Spleen (tissue), 11 donors: ENCODE data around the gene GLG1. TPM values are rescaled to one million over a fixed set of nuclear protein-coding genes. Genes with fewer than 3 reads are reported as not detected.

ENCODE experiments used
- DNase-seq: peaks from one replicate; pipeline ENCODE4 v3.0.0-alpha.2; 2020
- H3K27ac ChIP-seq, 8 donors: fragments of 200-600 bp; sonication (generic) in 7 of 8; 1 replicate in 4 of 8; 2 replicates in 4 of 8; pipeline versions ENCODE4 v1.5.0 to v1.8.0; 2016 to 2021; ENCODE audit warnings: inconsistent platforms in 4 of 8, mild to moderate bottlenecking in 4 of 8, moderate library complexity in 1 of 8
- H3K27me3 ChIP-seq, 7 donors: fragments of 200-600 bp; sonication (generic) in 6 of 7; replicated peaks in 1 of 7; 1 replicate in 4 of 7; 2 replicates in 3 of 7; pipeline versions ENCODE4 v1.5.0 to v1.8.0; 2016 to 2021; ENCODE audit warnings: inconsistent platforms in 3 of 7, mild to moderate bottlenecking in 1 of 7
- H3K36me3 ChIP-seq, 6 donors: fragments of 200-600 bp; sonication (generic) in 5 of 6; 1 replicate in 4 of 6; 2 replicates in 2 of 6; pipeline versions ENCODE4 v1.5.0 to v1.8.0; 2016 to 2021; ENCODE audit warnings: inconsistent platforms in 2 of 6
- H3K4me1 ChIP-seq, 6 donors: fragments of 200-600 bp; sonication (generic) in 5 of 6; 1 replicate in 3 of 6; 2 replicates in 3 of 6; pipeline versions ENCODE4 v1.5.0 to v1.8.0; 2016 to 2021; ENCODE audit warnings: inconsistent platforms in 3 of 6
- H3K4me3 ChIP-seq, 8 donors: fragments of 200-600 bp; sonication (generic) in 7 of 8; 1 replicate in 4 of 8; 2 replicates in 4 of 8; pipeline versions ENCODE4 v1.5.0 to v1.8.0; 2016 to 2021; ENCODE audit warnings: inconsistent platforms in 4 of 8, mild to moderate bottlenecking in 4 of 8, moderate library complexity in 2 of 8
- H3K9me3 ChIP-seq, 8 donors: fragments of 200-600 bp; sonication (generic) in 7 of 8; 1 replicate in 4 of 8; 2 replicates in 4 of 8; pipeline versions ENCODE4 v1.5.0 to v1.8.0; 2016 to 2021; ENCODE audit warnings: inconsistent platforms in 4 of 8
- POLR2A ChIP-seq, 3 donors: fragments of 450-650 bp; IDR thresholded peaks; one replicate each; pipeline ENCODE4 v1.5.1; 2017; ENCODE audit warnings: antibody characterized with exemption in 3 of 3, mild to moderate bottlenecking in 1 of 3
- POLR2AphosphoS5 ChIP-seq, 3 donors: sonication (generic); formaldehyde crosslinking; IDR thresholded peaks; one replicate each; pipeline ENCODE4 v1.5.1; 2017; ENCODE audit warnings: antibody characterized with exemption in 3 of 3
- WGBS, 5 donors: extraction: QIAGEN DNeasy Blood & Tissue Kit in 3 of 5; methylation state at CpG; one replicate each; pipeline versions ENCODE4 v1.1.5 to v1.1.7; 2013 to 2018; 5-methylcytosine and 5-hydroxymethylcytosine counted together
- intact Hi-C: fragments of 100-400 bp; cut with DNase I; formaldehyde crosslinking; loops from one replicate; pipeline ENCODE4 v1.15.0; 2023; ENCODE audit warnings: low total_unique reads
- polyA plus RNA-seq, 3 donors: library from polyadenylated mRNA; stranded (reverse); fragments of 200-250 nt; gene quantifications; one replicate each; pipeline ENCODE4 v1.2.1, GENCODE V29; 2013
- total RNA-seq, 7 donors: library from RNA; depleted of rRNA in 3 of 7; stranded (reverse); fragments of >200 nt in 3 of 7; fragmentation: NEBNext Ultra II Directional in 4 of 7; extraction: Animal tissue kit (Norgen Biotek cat#: 25700) in 4 of 7; gene quantifications; one replicate each; pipeline versions ENCODE4 v1.1.0 to v1.2.1, GENCODE V29; 2016 to 2021
- TF ChIP-seq, protein P1 (sequence below), 11 experiments: fragments of 200-600 bp in 7 of 11; fragments of 450-650 bp in 4 of 11; sonication (generic) in 4 of 11; IDR thresholded peaks in 8 of 11; conservative IDR thresholded peaks in 3 of 11; 1 replicate in 7 of 11; 2 replicates in 4 of 11; pipeline versions ENCODE4 v1.4.0 to v1.8.0; 2016 to 2021; ENCODE audit warnings: antibody characterized with exemption in 11 of 11, inconsistent platforms in 4 of 11, mild to moderate bottlenecking in 1 of 11
- donor health status: healthy with polysubstance abuse.
- donor health status: DM: no; HTN: no; CAD: no; lungs with moderate emphysema.
- donor health status: DM: no; HTN: no; CAD: no.
- donor health status: Bipolar disorder and iron deficiency.
- donor health status: healthy.
- donor health status: DM: no; HTN: no; CAD: no.
- donor health status: DM: yes; HTN: yes; CAD: no.

GLG1 gene
- total and polyA plus RNA-seq, 10 donors = 14.6 to 124 (median 101) TPM

GRCh38 chr16:74605332-74605731, 1.6 kb downstream of the GLG1 start:
- intact Hi-C loops = no loop called here
- 58 to 73% (median 64%) methylated on average over 6 of the region's 6 CpGs for WGBS, 5 donors
- Histone ChIP-seq H3K4me3 (peak overlapping the region in 6 of 8 donors; percentile 76 to 96 (median 94)), H3K36me3 (no peaks in the 10 kb centered on the region), H3K4me1 (peaks cover 30 to 74% (median 64%) of the 10 kb centered on the region in 6 donors), H3K27me3 (no peaks in the 10 kb centered on the region), H3K9me3 (no peaks in the 10 kb centered on the region), H3K27ac (peak overlapping the region in 5 of 8 donors; percentile 94 to 99 (median 98))
- no peak for DNase-seq
- TF ChIP-seq POLR2AphosphoS5 (IDR thresholded peaks at IDR 0.05) (no peak), POLR2A (IDR thresholded peaks at IDR 0.05) (no peak)
- TF ChIP-seq, protein P1, sequence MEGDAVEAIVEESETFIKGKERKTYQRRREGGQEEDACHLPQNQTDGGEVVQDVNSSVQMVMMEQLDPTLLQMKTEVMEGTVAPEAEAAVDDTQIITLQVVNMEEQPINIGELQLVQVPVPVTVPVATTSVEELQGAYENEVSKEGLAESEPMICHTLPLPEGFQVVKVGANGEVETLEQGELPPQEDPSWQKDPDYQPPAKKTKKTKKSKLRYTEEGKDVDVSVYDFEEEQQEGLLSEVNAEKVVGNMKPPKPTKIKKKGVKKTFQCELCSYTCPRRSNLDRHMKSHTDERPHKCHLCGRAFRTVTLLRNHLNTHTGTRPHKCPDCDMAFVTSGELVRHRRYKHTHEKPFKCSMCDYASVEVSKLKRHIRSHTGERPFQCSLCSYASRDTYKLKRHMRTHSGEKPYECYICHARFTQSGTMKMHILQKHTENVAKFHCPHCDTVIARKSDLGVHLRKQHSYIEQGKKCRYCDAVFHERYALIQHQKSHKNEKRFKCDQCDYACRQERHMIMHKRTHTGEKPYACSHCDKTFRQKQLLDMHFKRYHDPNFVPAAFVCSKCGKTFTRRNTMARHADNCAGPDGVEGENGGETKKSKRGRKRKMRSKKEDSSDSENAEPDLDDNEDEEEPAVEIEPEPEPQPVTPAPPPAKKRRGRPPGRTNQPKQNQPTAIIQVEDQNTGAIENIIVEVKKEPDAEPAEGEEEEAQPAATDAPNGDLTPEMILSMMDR (IDR thresholded peaks at IDR 0.05 in 8 of 11, conservative IDR thresholded peaks at IDR 0.05 in 3 of 11) = no peak

DNA sequence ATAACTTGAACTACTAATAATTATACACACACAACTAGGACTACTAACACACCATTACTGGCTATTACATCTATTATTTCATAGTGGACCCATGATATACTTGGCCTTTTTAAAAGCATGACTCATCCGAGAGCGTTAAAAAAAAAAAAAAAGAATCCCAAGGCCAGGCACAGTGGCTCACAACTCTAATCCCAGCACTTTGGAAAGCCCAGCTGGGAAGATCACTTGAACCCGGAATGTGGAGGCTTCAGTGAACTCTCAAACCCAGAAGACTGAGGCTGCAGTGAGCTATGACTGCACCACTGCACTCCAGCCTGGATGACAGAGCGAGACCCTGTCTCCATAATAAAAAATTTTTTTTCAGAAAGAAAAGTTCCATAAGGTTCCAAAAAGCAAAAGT, 3.1 kb downstream of the GLG1 start:
- peaks cover 30 to 89% (median 68%) of the 10 kb centered on the region in 6 donors for H3K4me1 ChIP-seq

DNA sequence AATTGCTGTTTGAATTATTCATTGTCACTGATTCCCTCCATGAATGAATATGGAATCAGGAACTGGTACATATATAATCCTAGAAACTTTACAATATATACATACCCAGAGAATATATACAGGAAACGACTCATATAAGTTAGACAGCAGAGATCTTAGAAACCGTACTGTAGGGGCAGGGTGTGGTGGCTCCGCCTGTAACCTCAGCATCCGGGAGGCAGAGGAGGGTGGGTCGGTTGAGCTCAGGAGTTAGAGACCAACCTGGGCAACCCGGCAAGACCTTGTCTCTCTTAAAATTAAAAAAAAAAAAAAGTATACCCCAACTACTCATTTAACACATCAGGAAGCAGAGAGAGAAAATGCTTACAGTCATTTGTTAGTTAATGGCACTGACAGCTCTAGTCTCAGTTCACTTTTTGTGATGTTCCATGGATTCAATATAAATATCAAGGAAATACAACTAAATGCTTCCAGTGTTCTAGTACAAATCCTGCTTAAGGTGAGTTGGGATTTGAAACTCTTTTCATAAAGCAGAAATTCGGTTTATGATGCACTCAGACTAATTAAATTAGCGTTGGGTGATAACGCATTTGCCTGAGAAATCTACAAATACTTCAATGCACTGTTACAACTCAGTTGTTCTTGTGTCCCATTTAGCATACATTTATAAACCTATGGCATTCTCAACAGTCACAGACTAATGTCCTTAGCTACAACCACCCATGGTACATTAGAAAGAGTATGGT, 5.6 kb downstream of the GLG1 start:
- Histone ChIP-seq H3K9me3 (no peaks in the 10 kb centered on the region), H3K27ac (peak overlapping the region in 4 of 8 donors; percentile 33 to 68 (median 46)), H3K4me3 (no peak overlapping the region), H3K27me3 (no peaks in the 10 kb centered on the region), H3K36me3 (peaks cover 0 to 23% (median 2%) of the 10 kb centered on the region in 6 donors), H3K4me1 (peaks cover 27 to 81% (median 59%) of the 10 kb centered on the region in 6 donors)
- no peak for TF ChIP-seq POLR2AphosphoS5 (IDR thresholded peaks at IDR 0.05)
- TF ChIP-seq, protein P1 (IDR thresholded peaks at IDR 0.05 in 8 of 11, conservative IDR thresholded peaks at IDR 0.05 in 3 of 11) = no peak
- TF ChIP-seq POLR2A (IDR thresholded peaks at IDR 0.05) = no peak
- WGBS, 5 donors = 40 to 47% (median 42%) methylated on average over 9 of the region's 9 CpGs
- DNase-seq = peak; percentile 77
- intact Hi-C loops = no loop called here

More for the DNA sequence above, 3.1 kb downstream of the GLG1 start:
- WGBS, 5 donors = 65 to 86% (median 83%) methylated on average over 4 of the region's 4 CpGs
- Histone ChIP-seq H3K27ac (no peak overlapping the region), H3K36me3 (no peaks in the 10 kb centered on the region), H3K4me3 (peak overlapping the region in 1 of 8 donors; percentile 95), H3K27me3 (no peaks in the 10 kb centered on the region), H3K9me3 (no peaks in the 10 kb centered on the region)
- no peak for DNase-seq
- intact Hi-C loops = no loop called here
- TF ChIP-seq, protein P1 (IDR thresholded peaks at IDR 0.05 in 8 of 11, conservative IDR thresholded peaks at IDR 0.05 in 3 of 11) = no peak
- TF ChIP-seq POLR2AphosphoS5 (IDR thresholded peaks at IDR 0.05) (no peak), POLR2A (IDR thresholded peaks at IDR 0.05) (no peak)

DNA sequence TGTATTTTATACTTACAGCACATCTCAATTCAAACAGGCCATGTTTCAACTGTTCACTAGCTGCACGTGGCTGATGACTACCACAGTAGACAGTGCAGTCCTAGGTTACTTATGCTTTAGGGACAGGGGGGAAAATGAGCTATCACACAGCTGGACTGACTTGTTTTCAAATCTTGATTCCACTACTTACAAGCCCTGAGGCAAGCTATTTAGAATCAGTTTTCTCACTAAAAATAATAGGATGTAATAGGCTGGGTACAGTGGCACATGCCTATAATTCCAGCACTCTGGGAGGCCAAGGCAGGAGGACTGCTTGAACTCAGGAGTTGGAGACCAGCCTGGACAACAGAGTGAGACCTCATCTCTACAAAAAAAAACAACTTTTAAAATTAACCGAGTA, 10.3 kb downstream of the GLG1 start:
- Histone ChIP-seq H3K9me3 (no peaks in the 10 kb centered on the region), H3K27ac (no peak overlapping the region), H3K4me3 (no peak overlapping the region), H3K27me3 (no peaks in the 10 kb centered on the region), H3K36me3 (peaks cover 0 to 32% (median 3%) of the 10 kb centered on the region in 6 donors), H3K4me1 (peaks cover 11 to 70% (median 24%) of the 10 kb centered on the region in 6 donors)
- intact Hi-C loops = no loop called here
- TF ChIP-seq POLR2AphosphoS5 (IDR thresholded peaks at IDR 0.05) (no peak), POLR2A (IDR thresholded peaks at IDR 0.05) (no peak)
- TF ChIP-seq, protein P1 (IDR thresholded peaks at IDR 0.05 in 8 of 11, conservative IDR thresholded peaks at IDR 0.05 in 3 of 11) = no peak
- DNase-seq = no peak
- 93 to 98% (median 95%) methylated on average over 2 of the region's 2 CpGs for WGBS, 5 donors
